ENCODE measurements around the gene PMEL. TPM values are rescaled to one million over a fixed set of nuclear protein-coding genes. Genes with fewer than 3 reads are reported as not detected.

PMEL gene
- total and polyA plus RNA-seq, 9 of the 15 experiments (the other 6 are each of a cell fraction or from before 2014, with no cell fraction given): 0.36 to 2.0 (median 0.98) TPM

- TF ChIP-seq TCFL5 (CRISPR knock-in tag; conservative IDR thresholded peaks at IDR 0.05) (no peak), ZNF324 (CRISPR knock-in tag; IDR thresholded peaks at IDR 0.05) (no peak), HDAC1 (IDR thresholded peaks at IDR 0.05) (no peak), ZNF75A (CRISPR knock-in tag; IDR thresholded peaks at IDR 0.05) (no peak), ZNF347 (CRISPR knock-in tag; IDR thresholded peaks at IDR 0.05; ENCODE audit: low read depth) (no peak)
Measured at GRCh38 chr12:55969356-55969755, 3.5 kb upstream of the PMEL start (continued).

- Histone ChIP-seq H3K36me3 (ENCODE audit: control insufficient read depth, insufficient read depth, low read length) (peaks cover 38% of the 10 kb centered on the region), H3K9me3 (replicated peaks; ENCODE audit: control insufficient read depth, insufficient read depth, low read depth, low read length) (no peaks in the 10 kb centered on the region), H3K4me2 (ENCODE audit: insufficient read depth, low read length) (peak within 1 kb of the TSS; percentile 80), H3K27ac (ENCODE audit: extremely low read depth, low read depth, low read length) (peak within 1 kb of the TSS; percentile 77), H3K9ac (ENCODE audit: insufficient read depth in 1 of 2, low read depth in 2 of 2, low read length in 2 of 2) (peak within 1 kb of the TSS; percentile 82 to 97), H3K27me3 (ENCODE audit: control insufficient read depth in 2 of 2, insufficient read depth in 2 of 2, low read length in 2 of 2) (no peaks in the 10 kb centered on the region), H3K9me1 (ENCODE audit: control insufficient read depth, insufficient read depth, low read length) (no peaks in the 10 kb centered on the region), H4K20me1 (replicated peaks; ENCODE audit: control insufficient read depth, insufficient read depth, low read length) (no peaks in the 10 kb centered on the region), H3K4me3 (peak within 1 kb of the TSS; percentile 73), H2AFZ (ENCODE audit: low read depth, low read length) (peak within 1 kb of the TSS; percentile 87), H3K79me2 (ENCODE audit: control insufficient read depth, insufficient read depth, low read length) (peaks cover 23% of the 10 kb centered on the region), H3K4me1 (replicated peaks in 1 of 2; ENCODE audit: control insufficient read depth in 2 of 2, insufficient read depth in 2 of 2, low read length in 2 of 2) (peaks cover 7 to 14% of the 10 kb centered on the region in 2 experiments)
- DNase-seq (ENCODE audit: extremely low read depth in 1 of 4, low spot score in 3 of 4) (peak; percentile 95 to 98 (median 98)), ATAC-seq (peak; percentile 97), FAIRE-seq (peak; percentile 94)
- under 1% methylated on average over 44 of the region's 45 CpGs for WGBS (ENCODE audit: insufficient coverage, low coverage, missing lambda C conversion rate)
- in situ Hi-C loops (cut with MboI) (no loop called here), intact Hi-C loops (cut with micrococcal nuclease) (no loop called here)
- POLR2A ChIA-PET: no interaction called here
- CTCF ChIA-PET (ENCODE audit: low intra/inter-chr PET ratio): no interaction called here
- BruUV-seq (replicated peaks): TSS peak; percentile 75
- TF ChIP-seq NR2F6 (CRISPR knock-in tag; IDR thresholded peaks at IDR 0.05) (no peak), CLOCK (CRISPR knock-in tag; IDR thresholded peaks at IDR 0.05; ENCODE audit: borderline replicate concordance) (no peak), ARID3B (CRISPR knock-in tag; IDR thresholded peaks at IDR 0.05; ENCODE audit: borderline replicate concordance) (no peak), ZC3H8 (IDR thresholded peaks at IDR 0.05) (peak; percentile 57; the same call in 1 of the 2 replicates), ZNF23 (CRISPR knock-in tag; IDR thresholded peaks at IDR 0.05) (no peak), ZNF584 (CRISPR knock-in tag; IDR thresholded peaks at IDR 0.05; ENCODE audit: low read depth) (no peak), GTF2F1 (IDR thresholded peaks at IDR 0.05; ENCODE audit: low read depth, low read length) (0 out of 2 replicates have a peak, but pooled peaks have one; percentile 42), CBFB (CRISPR knock-in tag; IDR thresholded peaks at IDR 0.05) (no peak), TGIF2 (CRISPR knock-in tag; IDR thresholded peaks at IDR 0.05) (0 out of 2 replicates have a peak, but pooled peaks have one; percentile 43), EZH2 (IDR thresholded peaks at IDR 0.05; ENCODE audit: borderline replicate concordance, low read depth, low read length) (no peak)
- TF ChIP-seq, protein P1, sequence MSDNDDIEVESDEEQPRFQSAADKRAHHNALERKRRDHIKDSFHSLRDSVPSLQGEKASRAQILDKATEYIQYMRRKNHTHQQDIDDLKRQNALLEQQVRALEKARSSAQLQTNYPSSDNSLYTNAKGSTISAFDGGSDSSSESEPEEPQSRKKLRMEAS (CRISPR knock-in tag; IDR thresholded peaks at IDR 0.05): no peak
Measured at GRCh38 chr12:55966408-55967281, 803 bp upstream of the PMEL start, which contains the start of gene CDK2. TSS of gene CDK2 (plus strand) at chr12:55966830. CDS start at chr12:55967009, 179 bp downstream.
